Heart left ventricle (tissue), 16 donors: Measurements from ENCODE around the gene PLA2G6. TPM values are rescaled to one million over a fixed set of nuclear protein-coding genes. Genes with fewer than 3 reads are reported as not detected.

Experiments
- ATAC-seq, 4 donors: fragments of 200-7000 bp; cut with Tn5 transposase; one replicate each; pipeline ENCODE4 v1.9.1; 2020 to 2022; ENCODE audit warnings: moderate library complexity in 4 of 4, mild to moderate bottlenecking in 3 of 4, moderate number of reproducible peaks in 1 of 4
- DNase-seq, 5 donors: peaks; one replicate each; pipeline ENCODE4 v3.0.0-alpha.2; 2020
- H3K27ac ChIP-seq, 12 donors: fragments of 200-600 bp; sonication (generic) in 4 of 12; one replicate each; pipeline versions ENCODE4 v1.5.0 to v1.8.0; 2016 to 2022; ENCODE audit warnings: mild to moderate bottlenecking in 2 of 12
- H3K27me3 ChIP-seq, 9 donors: fragments of 200-600 bp; sonication (generic) in 2 of 9; one replicate each; pipeline versions ENCODE4 v1.5.1 to v1.8.0; 2016 to 2022; ENCODE audit warnings: mild to moderate bottlenecking in 3 of 9
- H3K36me3 ChIP-seq, 9 donors: fragments of 200-600 bp; sonication (generic) in 2 of 9; one replicate each; pipeline versions ENCODE4 v1.5.0 to v1.8.0; 2018 to 2022; ENCODE audit warnings: mild to moderate bottlenecking in 2 of 9
- H3K4me1 ChIP-seq, 12 donors: fragments of 200-600 bp; sonication (generic) in 4 of 12; one replicate each; pipeline versions ENCODE4 v1.5.0 to v1.8.0; 2016 to 2022; ENCODE audit warnings: mild to moderate bottlenecking in 3 of 12
- H3K4me3 ChIP-seq, 12 donors: fragments of 200-600 bp; sonication (generic) in 4 of 12; one replicate each; pipeline versions ENCODE4 v1.5.0 to v1.8.0; 2017 to 2022; ENCODE audit warnings: mild to moderate bottlenecking in 9 of 12, moderate library complexity in 4 of 12
- H3K9me3 ChIP-seq, 12 donors: fragments of 200-600 bp; sonication (generic) in 4 of 12; one replicate each; pipeline versions ENCODE4 v1.5.0 to v1.8.0; 2016 to 2022; ENCODE audit warnings: mild to moderate bottlenecking in 1 of 12
- POLR2A ChIP-seq, 2 donors: fragments of 450-650 bp; IDR thresholded peaks; one replicate each; pipeline ENCODE4 v1.6.1; 2017; ENCODE audit warnings: antibody characterized with exemption in 2 of 2, mild to moderate bottlenecking in 2 of 2, moderate library complexity in 2 of 2
- WGBS, 4 donors: extraction: QIAGEN DNeasy Blood & Tissue Kit in 2 of 4; methylation state at CpG; one replicate each; pipeline versions ENCODE4 v1.1.5 to v1.1.7; 2013 to 2018; 5-methylcytosine and 5-hydroxymethylcytosine counted together
- intact Hi-C, 10 donors: fragments of 100-400 bp; cut with DNase I; formaldehyde crosslinking; loops; one replicate each; pipeline versions ENCODE4 v1.11.1 to v1.14.2; 2022
- polyA plus RNA-seq, 2 donors: library from polyadenylated mRNA; stranded (reverse); fragments of 200-250 nt; gene quantifications; one replicate each; pipeline ENCODE4 v1.2.3, GENCODE V29; 2013
- total RNA-seq, 9 donors: library from RNA; depleted of rRNA in 2 of 9; stranded (reverse); fragments of >200 nt in 2 of 9; fragmentation: NEBNext Ultra II Directional in 3 of 9; extraction: Animal tissue kit (Norgen Biotek cat#: 25700) in 3 of 9; gene quantifications; one replicate each; pipeline versions ENCODE4 v1.1.0 to v1.2.4, GENCODE V29; 2016 to 2023
- TF ChIP-seq, protein P1 (sequence below), 12 donors: fragments of 200-600 bp; sonication (generic) in 4 of 12; IDR thresholded peaks; one replicate each; pipeline versions ENCODE4 v1.5.0 to v1.8.0; 2018 to 2022; ENCODE audit warnings: antibody characterized with exemption in 12 of 12, mild to moderate bottlenecking in 5 of 12
- donor health status: ischemic (EF 13 %, LVEDD 7.1; RV severe dilation, severe dysfunction).
- donor health status: healthy with polysubstance abuse.
- donor health status: DM: no; HTN: yes; CAD: no.
- donor health status: DM: no; HTN: no; CAD: no.
- donor health status: ischemic (EF 25% LVEDD 6.9; RV normal size, moderate dysfunction).
- donor health status: ischemic (EF 25% LVEDD 5.7; RV mildly dilated, moderate dysfunction).
- donor health status: healthy.
- donor health status: DM: yes; HTN: yes; CAD: no.
- donor health status: ischemic (EF 35%, LVEDD 5.7; RV mildly dilated, moderate dysfunction).
- donor health status: nonischemic (EF 11% LVEDD 7.7; RV severe dilation, severe dysfunction).
- donor health status: DM: yes; HTN: yes; CAD: no.
- donor health status: PGD.
- donor health status: ischemic (EF 29% LVEDD 5.4; RV normal size, mild dysfunction).
- donor health status: nonischemic (EF 23%, LVEDD 6.1; RV moderate dilation, normal function).

Gene PLA2G6
- total and polyA plus RNA-seq, 11 donors: 4.9 to 17.9 (median 11.0) TPM

DNA sequence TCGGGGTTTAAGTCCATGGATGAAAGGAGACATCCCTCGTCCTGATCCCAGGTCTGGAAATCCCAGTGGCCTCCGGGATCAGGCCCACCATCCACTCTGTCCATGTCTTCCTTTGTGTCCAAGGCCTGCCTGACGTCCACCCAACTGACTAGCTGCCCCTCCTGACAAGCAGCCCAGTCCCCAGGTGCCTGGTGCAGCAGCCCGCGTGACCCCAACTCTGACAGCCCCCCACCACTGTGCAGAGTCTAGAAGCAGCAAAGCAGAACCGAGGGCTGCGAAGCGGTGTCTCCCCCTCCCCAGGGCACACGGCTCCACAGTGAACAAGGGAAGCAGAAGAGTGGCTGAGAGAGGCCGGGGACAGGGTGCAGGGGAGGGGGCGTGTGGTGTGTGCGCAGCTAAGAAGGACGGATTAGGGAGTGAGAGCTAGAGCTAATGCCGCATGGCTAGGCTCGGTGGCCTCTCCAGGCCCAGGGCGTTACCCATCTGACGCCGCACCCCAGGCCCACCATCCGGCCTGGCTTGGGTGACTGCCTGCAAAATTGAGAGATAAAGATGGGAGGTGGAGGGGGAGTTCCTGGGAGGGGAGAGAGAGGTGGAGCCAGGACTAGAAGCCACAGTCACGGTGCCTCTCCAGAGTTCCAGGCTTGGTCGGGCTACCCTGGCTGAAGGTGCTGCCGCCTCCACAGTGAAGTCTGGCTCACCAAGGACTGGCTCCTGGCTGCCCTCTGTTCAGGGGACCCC lies 54.5 kb downstream of the PLA2G6 start:
- Histone ChIP-seq H3K4me3 (no peak overlapping the region), H3K4me1 (peaks cover 0 to 14% (median 2%) of the 10 kb centered on the region in 12 donors), H3K27ac (no peak overlapping the region), H3K36me3 (peaks cover 0 to 20% (median 2%) of the 10 kb centered on the region in 9 donors), H3K27me3 (no peaks in the 10 kb centered on the region), H3K9me3 (no peaks in the 10 kb centered on the region)
- intact Hi-C loops: no loop called here
- TF ChIP-seq, protein P1, sequence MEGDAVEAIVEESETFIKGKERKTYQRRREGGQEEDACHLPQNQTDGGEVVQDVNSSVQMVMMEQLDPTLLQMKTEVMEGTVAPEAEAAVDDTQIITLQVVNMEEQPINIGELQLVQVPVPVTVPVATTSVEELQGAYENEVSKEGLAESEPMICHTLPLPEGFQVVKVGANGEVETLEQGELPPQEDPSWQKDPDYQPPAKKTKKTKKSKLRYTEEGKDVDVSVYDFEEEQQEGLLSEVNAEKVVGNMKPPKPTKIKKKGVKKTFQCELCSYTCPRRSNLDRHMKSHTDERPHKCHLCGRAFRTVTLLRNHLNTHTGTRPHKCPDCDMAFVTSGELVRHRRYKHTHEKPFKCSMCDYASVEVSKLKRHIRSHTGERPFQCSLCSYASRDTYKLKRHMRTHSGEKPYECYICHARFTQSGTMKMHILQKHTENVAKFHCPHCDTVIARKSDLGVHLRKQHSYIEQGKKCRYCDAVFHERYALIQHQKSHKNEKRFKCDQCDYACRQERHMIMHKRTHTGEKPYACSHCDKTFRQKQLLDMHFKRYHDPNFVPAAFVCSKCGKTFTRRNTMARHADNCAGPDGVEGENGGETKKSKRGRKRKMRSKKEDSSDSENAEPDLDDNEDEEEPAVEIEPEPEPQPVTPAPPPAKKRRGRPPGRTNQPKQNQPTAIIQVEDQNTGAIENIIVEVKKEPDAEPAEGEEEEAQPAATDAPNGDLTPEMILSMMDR (IDR thresholded peaks at IDR 0.05): no peak
- no peak for TF ChIP-seq POLR2A (IDR thresholded peaks at IDR 0.05)
- DNase-seq: peak in 1 of 5 donors; percentile 36
- ATAC-seq: no peak
- 92 to 93% (median 92%) methylated on average over 23 of the region's 23 CpGs for WGBS, 4 donors

DNA sequence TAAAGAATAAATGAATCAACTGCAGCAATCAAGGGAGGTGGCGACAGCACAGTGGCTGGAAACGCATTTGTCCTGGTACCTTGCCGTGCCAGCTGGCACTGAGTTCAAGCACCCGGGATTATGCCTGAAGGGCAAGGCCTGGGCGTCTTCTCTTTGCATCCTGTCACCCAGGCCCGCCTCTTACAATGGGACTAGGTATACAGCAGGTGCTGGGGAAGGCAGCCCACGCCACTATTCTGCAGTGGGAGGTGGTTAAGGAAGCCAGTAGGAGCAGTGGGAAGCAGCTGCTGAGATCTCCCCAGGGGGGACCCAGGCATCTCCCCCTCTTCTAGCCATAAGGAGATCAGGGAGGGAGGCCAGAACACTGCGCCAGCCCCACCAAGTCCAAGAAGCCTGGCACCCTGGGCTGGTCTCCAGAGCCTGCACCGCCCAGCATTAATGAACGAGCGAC lies 55.9 kb downstream of the PLA2G6 start:
- H3K9me3 ChIP-seq: no peaks in the 10 kb centered on the region
- no peaks in the 10 kb centered on the region for H3K27me3 ChIP-seq
- TF ChIP-seq POLR2A (IDR thresholded peaks at IDR 0.05): no peak
- TF ChIP-seq, protein P1 (IDR thresholded peaks at IDR 0.05): no peak
- peaks cover 0 to 17% (median 0%) of the 10 kb centered on the region in 9 donors for H3K36me3 ChIP-seq
- intact Hi-C loops: no loop called here
- WGBS, 4 donors: 65 to 79% (median 73%) methylated on average over 10 to 11 of the region's 11 CpGs
- peak in 3 of 5 donors; percentile 14 to 55 (median 52) for DNase-seq
- ATAC-seq: peak in 1 of 4 donors; percentile 64
- peaks cover 0 to 3% (median 0%) of the 10 kb centered on the region in 12 donors for H3K4me1 ChIP-seq
- H3K27ac ChIP-seq: no peak overlapping the region
- H3K4me3 ChIP-seq: no peak overlapping the region

DNA sequence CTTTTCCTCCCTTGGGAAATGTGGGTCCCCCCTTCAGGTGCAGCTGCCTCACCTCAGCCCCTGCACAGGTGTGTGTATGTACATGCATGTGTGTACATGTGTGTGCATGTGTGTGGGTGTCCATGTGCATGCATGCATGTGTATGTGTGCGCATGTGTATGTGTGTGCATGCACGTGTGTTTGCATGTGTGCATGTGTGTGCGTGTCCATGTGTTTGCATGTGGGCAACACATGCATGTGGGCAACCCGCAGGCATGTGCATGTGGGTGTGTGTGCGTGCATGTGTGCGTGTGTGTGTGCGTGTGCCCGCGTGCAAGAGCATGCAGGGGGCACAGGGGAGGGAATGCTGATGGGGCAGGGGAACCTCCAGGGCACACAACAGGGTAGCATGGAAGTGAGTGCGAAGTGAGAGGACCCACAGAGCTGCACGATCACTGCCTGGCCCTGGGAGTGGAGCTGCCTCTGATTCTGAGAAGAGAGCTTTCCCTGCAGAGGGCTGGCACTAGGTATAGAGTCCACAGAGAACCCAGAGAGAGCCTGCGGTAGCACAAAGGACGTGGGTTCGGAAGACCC lies 56.5 kb downstream of the PLA2G6 start:
- Histone ChIP-seq H3K36me3 (peaks cover 0 to 17% (median 0%) of the 10 kb centered on the region in 9 donors), H3K27me3 (no peaks in the 10 kb centered on the region), H3K27ac (no peak overlapping the region), H3K4me3 (no peak overlapping the region), H3K4me1 (no peaks in the 10 kb centered on the region), H3K9me3 (no peaks in the 10 kb centered on the region)
- WGBS, 4 donors: 91 to 96% (median 95%) methylated on average over 14 of the region's 14 CpGs
- no peak for TF ChIP-seq POLR2A (IDR thresholded peaks at IDR 0.05)
- TF ChIP-seq, protein P1 (IDR thresholded peaks at IDR 0.05): no peak
- ATAC-seq: no peak
- intact Hi-C loops: no loop called here
- no peak for DNase-seq

DNA sequence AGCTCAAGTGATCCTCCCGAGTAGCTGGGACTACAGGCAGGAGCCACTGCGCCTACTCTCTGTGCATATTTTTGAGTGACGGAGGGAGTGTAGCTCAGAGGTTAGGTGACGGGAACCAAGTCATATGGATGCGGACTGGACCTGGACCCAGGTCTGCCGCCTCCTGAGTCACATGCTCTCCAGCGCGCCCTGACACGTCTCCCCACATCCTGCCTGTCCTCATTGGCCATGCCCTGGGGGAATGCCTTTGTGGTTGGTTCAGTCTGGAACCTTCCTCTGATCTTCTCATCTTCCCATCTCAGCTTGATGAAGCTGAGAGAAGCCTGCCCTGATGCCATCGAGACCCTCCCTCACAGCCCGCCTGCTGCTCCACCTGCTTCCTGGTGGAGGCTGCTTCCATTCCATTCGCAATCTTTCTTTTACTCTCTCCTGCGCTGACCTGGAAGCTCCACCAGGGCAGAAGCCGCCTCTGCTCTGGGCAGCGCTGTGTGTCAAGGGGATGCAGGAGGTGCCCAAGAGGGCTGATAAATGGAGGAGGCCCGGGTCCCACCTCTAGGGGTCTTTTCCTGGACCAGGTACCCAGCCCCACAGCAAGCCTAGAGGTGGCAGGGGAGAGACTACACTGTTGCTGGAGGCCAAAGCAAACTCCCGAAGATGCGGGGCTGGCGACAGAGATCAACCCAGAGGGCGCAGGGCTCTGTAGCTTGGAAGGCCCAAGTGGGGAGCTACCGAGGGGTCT lies 57.2 kb downstream of the PLA2G6 start:
- no peak for TF ChIP-seq POLR2A (IDR thresholded peaks at IDR 0.05)
- TF ChIP-seq, protein P1 (IDR thresholded peaks at IDR 0.05): no peak
- WGBS, 4 donors: 95 to 96% (median 95%) methylated on average over 16 to 21 of the region's 21 CpGs
- intact Hi-C loops: no loop called here
- H3K9me3 ChIP-seq: no peaks in the 10 kb centered on the region
- H3K27ac ChIP-seq: no peak overlapping the region
- DNase-seq (peak in 1 of 5 donors; percentile 35), ATAC-seq (no peak)
- peaks cover 0 to 12% (median 0%) of the 10 kb centered on the region in 9 donors for H3K36me3 ChIP-seq
- no peaks in the 10 kb centered on the region for H3K4me1 ChIP-seq
- no peak overlapping the region for H3K4me3 ChIP-seq
- H3K27me3 ChIP-seq: no peaks in the 10 kb centered on the region
